GM19328 (cell line): ENCODE results near the gene CERS6.

Experiments used
- ATAC-seq: cut with Tn5 transposase; IDR thresholded peaks from one replicate; pipeline ENCODE4 v1.9.1; 2021; ENCODE audit warnings: mild to moderate bottlenecking, moderate library complexity; ENCODE audit not compliant: unreplicated experiment

The CERS6 gene

DNA sequence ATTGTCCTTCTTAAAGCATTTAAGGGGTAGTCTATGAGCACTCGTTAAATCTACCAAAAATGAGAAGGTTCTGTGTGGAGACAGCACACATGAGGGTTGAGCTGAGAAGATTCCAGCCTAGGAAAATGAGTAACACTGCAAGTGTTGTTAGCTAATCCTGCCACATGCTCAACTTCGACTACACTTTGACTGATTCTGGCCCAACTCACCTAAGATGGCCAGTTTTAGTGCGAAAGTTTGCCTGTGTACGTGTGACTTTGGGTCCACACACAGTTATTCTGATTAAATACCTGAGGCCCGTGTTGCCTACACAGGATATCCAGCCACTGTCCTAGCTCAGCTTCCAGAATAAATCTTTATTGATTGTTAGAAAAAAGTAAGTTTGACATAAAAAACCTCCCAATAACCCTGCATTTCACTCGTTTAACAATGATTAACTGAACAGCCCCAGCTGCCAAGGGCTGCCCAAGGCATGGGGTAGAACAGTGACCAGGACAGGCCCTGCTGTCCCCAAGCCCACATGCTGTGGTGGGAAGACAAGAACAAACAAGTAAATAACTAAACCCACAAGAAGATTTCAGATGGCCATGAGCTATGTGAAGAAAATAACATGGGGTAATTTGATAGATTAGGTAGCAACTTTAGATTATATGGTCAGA is 14.7 kb upstream of the CERS6 start:
- ATAC-seq, result no peak

- ATAC-seq, result no peak
Observed at GRCh38 chr2:168443818-168444217, 12.3 kb upstream of the CERS6 start.

GRCh38 chr2:168445960-168446359 is 10.1 kb upstream of the CERS6 start:
- ATAC-seq, result no peak

- ATAC-seq, result no peak
Observed at GRCh38 chr2:168448980-168449379, 7.1 kb upstream of the CERS6 start.

DNA sequence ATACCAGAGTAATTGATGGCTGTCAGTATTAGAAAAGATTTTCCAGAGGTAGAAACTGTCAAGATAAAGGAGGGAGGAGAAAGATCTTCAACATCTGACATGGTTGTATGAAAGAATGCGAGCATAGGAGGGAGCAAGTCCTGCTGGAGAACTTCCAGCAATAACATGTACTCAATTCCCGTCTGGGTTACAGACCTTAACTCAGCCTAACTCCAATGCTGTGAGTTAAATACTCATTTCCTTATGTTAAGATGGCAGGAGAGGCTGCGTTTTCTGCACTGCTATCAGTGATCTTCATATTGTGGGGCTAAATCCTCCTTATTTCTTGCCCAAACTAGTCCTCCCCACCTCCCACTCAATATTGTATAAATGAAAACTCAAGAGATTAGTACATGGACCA is 6.7 kb upstream of the CERS6 start:
- no peak for ATAC-seq

DNA sequence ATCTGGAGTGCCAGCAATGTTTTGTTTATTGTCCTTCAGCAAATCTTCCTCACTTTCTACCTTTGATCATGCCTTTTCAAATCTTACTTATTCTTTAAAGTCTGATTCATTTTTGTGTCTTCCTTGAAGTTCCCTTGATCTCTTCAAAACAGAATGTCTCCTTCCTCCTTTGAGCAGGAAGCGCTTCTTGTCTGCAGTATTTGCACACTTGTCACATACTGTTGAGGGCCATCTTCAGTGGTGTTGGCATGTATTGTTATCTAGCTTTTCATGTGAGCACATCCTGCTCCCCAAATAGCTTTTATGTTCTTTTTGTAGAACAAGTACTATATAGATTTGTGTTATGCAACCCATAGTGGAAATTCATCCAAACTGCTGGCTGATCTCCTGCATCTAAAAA is 5.9 kb upstream of the CERS6 start:
- ATAC-seq, result no peak

DNA sequence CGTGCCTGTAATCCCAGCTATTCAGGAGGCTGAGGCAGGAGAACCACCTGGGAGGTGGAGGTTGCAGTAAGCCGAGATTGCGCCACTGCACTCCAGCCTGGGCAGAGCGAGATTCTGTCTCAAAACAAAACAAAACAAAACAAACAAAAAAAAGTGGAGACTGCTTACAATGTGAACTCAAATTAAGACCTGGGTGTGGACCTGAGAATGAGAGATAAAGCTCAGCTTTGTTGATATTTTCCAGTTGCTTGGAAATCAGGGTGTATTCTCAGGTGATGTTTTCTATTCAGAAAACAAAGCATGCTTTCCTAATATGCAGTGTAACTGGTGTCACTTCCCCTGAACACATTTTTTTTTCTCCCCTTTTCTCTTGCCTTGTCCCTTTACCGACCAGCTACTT is 5.3 kb upstream of the CERS6 start:
- no peak for ATAC-seq

- no peak for ATAC-seq
Observed at GRCh38 chr2:168452781-168453180, 3.3 kb upstream of the CERS6 start.

- ATAC-seq, result no peak
Observed at GRCh38 chr2:168453404-168453803, 2.7 kb upstream of the CERS6 start.

DNA sequence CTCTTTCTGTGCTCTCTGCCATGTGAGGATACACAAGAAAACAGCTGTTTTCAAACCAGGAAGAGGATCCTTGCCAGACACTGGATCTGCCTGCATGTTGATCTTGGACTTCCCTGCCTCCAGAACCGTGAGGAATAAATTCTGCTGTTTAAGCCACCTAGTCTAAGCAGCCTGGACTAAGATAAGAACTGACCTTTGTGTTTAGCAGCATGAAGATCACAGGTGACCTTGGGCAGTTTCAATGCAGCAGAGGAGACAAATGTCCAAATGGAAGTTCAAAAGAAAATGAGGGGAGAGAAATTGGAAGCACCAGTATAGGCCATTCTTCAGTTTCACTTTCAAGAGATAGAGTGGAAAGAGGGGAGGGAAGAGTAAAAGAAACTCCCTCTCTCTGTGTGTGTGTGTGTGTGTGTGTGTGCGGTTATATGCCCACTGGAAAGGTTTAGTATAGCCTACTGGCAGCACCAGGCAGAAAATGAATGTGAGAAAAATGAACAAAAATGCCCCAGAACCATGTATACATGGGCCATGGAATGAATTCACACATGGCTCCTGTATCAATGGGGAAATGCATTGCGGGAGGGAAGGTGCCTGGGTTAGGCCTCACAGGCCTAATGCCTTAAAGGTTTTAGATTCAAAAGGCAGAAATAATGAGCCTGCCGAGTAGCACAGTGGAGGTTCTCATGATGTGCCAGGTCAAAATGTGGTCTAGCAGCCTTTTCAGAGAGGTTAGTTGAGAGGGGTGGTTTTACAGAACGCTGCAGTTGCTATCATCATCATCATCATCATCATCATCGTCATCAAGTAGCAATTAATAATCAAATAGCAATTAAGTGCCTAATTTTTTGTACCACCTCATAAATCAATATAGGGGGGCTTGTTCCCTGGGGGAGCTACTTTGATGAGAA is 1.1 kb upstream of the CERS6 start:
- ATAC-seq, result no peak

GRCh38 chr2:168456521-168457189 is 583 bp downstream of the CERS6 start:
- ATAC-seq, result peak; percentile 29

DNA sequence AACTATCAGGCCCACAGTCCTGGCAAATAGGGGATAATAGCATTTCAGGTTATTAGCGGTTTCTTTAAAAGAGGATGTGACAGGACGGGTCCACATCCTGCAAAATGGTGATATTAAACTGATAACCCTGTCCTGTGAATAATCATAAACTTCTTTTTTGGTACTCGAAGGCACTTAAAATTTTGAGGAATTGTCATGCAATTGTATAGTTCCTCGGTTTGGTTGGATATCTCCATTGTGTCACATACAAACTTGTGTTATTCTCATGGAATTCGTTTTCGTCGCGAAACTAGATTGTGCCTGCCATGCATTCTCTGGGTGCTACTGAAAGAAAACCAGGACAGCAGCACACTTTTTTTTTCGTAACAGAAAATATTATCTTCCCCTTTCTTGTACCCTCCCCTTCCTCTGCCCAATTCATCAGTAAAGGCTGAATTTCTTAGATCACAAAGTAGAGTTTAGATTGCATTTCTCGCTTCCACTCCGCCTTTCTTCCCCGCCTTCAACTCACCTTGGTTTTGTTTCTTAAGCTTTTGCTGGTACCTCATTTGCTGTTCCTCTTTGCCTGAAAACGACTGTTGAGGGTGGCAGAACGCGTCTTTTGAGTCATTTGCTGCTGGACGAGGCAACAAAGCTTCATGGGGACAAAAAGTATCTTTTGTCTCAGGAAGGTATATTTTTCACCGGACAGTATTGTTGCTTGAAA is 1.3 kb downstream of the CERS6 start:
- no peak for ATAC-seq

DNA sequence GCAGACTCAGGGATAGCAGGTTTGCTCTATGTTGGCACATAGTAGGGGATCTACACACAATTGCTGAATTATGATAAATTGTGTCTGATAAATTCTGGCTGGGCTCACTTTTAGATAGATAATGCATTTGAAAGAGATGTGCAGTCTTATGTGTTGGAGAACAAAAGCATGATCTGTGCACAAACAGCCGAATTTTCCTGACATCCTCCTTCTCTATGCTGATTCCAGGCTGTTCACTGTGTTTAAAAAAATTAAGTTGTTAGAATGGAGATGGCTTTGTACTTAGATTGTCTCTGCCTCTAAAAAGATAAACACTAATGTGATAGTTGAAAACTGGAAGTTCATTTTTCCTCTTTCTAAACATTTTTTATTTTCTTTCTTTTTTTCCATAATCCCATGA is 2.1 kb downstream of the CERS6 start:
- no peak for ATAC-seq

GRCh38 chr2:168459256-168459655 is 3.2 kb downstream of the CERS6 start:
- ATAC-seq, result no peak

DNA sequence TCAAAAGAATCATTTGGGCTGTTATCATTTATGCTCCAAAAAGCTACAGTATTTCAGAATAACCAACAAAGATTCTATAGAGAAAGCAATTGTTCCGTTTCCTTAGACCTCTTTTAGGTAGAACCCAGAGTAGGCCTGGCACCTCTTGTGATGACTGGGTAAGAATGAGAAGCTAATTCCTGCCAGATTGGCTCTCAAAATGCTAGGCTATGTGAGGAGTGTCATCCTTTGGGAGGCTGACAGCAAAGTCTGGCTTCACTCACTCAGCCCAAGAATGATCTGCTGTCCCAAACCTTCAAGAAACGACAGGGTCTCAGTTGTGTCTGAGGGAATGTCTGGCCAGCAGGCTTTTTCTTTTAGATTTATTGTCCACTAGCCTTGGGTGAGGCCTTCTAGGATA is 4.5 kb downstream of the CERS6 start:
- ATAC-seq, result no peak

- ATAC-seq, result no peak
Observed at GRCh38 chr2:168461178-168461941, 5.3 kb downstream of the CERS6 start.

DNA sequence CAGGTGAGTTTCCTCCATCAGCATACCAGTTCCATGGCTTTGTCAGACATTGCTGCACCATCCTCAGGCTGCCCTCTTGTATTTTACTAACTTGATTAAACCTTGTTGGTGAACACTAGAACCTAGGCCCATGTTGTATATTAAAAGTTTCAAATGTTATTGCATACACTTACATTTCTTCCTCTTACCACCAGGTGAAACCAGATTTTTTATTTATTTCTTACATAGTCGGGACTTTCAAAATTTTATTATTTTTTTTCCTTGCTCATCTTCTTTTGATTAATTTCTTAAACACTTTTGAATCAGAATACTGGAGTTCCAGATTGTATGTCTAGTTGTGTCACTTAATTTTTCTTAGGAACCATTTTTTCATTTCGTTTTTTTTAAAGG is 5.9 kb downstream of the CERS6 start:
- ATAC-seq, result no peak

- no peak for ATAC-seq
Observed at GRCh38 chr2:168462543-168463045, 6.5 kb downstream of the CERS6 start.

GRCh38 chr2:168465594-168465993 is 9.5 kb downstream of the CERS6 start:
- ATAC-seq, result no peak

- no peak for ATAC-seq
Observed at GRCh38 chr2:168466190-168466737, 10.2 kb downstream of the CERS6 start.
